Lower leg skin (tissue), 4 donors: ENCODE data around the gene NCS1. TPM values are rescaled to one million over a fixed set of nuclear protein-coding genes. Genes with fewer than 3 reads are reported as not detected.

Experiments
- DNase-seq, 2 donors: peaks; one replicate each; pipeline ENCODE4 v3.0.0-alpha.2; 2019; ENCODE audit warnings: low spot score in 2 of 2
- H3K4me3 ChIP-seq: fragments of 200-600 bp; sonication (generic); 2 replicates; pipeline ENCODE4 v1.5.1; 2017; ENCODE audit warnings: mild to moderate bottlenecking, low read depth; ENCODE audit not compliant: poor library complexity, severe bottlenecking
- CTCF ChIP-seq, 3 donors: fragments of 450-650 bp; IDR thresholded peaks; one replicate each; pipeline ENCODE4 v1.5.1; 2016; ENCODE audit warnings: antibody characterized with exemption in 3 of 3, mild to moderate bottlenecking in 3 of 3, moderate library complexity in 2 of 3
- POLR2A ChIP-seq, 2 donors: fragments of 450-650 bp; IDR thresholded peaks; one replicate each; pipeline ENCODE4 v1.6.1; 2016 to 2017; ENCODE audit warnings: antibody characterized with exemption in 2 of 2, mild to moderate bottlenecking in 1 of 2, moderate library complexity in 1 of 2
- WGBS, 2 donors: methylation state at CpG; one replicate each; pipeline ENCODE4 v1.1.5; 2018; 5-methylcytosine and 5-hydroxymethylcytosine counted together
- intact Hi-C: fragments of 100-400 bp; cut with DNase I; formaldehyde crosslinking; loops from one replicate; pipeline ENCODE4 v1.15.0; 2023; ENCODE audit warnings: low total_unique reads
- total RNA-seq, 4 donors: library from RNA; depleted of rRNA; stranded (reverse); fragments of >200 nt; gene quantifications; one replicate each; pipeline ENCODE4 v1.1.0, GENCODE V29; 2016

NCS1 gene
- total RNA-seq, 4 donors from 2014 or later = 14.4 to 25.2 (median 20.7) TPM

- intact Hi-C loops = no loop called here
- DNase-seq = peak; percentile 61 to 97
- H3K4me3 ChIP-seq = no peak overlapping the region
- TF ChIP-seq CTCF (IDR thresholded peaks at IDR 0.05) (peak in 1 of 3 donors; percentile 89), POLR2A (IDR thresholded peaks at IDR 0.05) (no peak)
- 23 to 25% methylated on average over 34 of the region's 35 CpGs for WGBS, 2 donors
Measured at GRCh38 chr9:130243015-130243881, 71.0 kb downstream of the NCS1 start.

- H3K4me3 ChIP-seq = no peak overlapping the region
- TF ChIP-seq CTCF (IDR thresholded peaks at IDR 0.05) = no peak
- no peak for TF ChIP-seq POLR2A (IDR thresholded peaks at IDR 0.05)
- intact Hi-C loops = no loop called here
- no peak for DNase-seq
- 83 to 94% methylated on average over 5 to 7 of the region's 7 CpGs for WGBS, 2 donors
Measured at GRCh38 chr9:130243882-130244170, 71.6 kb downstream of the NCS1 start.

GRCh38 chr9:130244548-130245165 lies 72.5 kb downstream of the NCS1 start:
- no peak overlapping the region for H3K4me3 ChIP-seq
- no peak for DNase-seq

GRCh38 chr9:130245474-130245873 lies 73.3 kb downstream of the NCS1 start:
- TF ChIP-seq POLR2A (IDR thresholded peaks at IDR 0.05) (no peak), CTCF (IDR thresholded peaks at IDR 0.05) (no peak)
- DNase-seq = no peak
- intact Hi-C loops = no loop called here
- 94 to 97% methylated on average over 11 of the region's 11 CpGs for WGBS, 2 donors
- H3K4me3 ChIP-seq = no peak overlapping the region

More at GRCh38 chr9:130244548-130245165, 72.5 kb downstream of the NCS1 start:
- intact Hi-C loops = no loop called here
- WGBS, 2 donors = 78 to 81% methylated on average over 13 of the region's 13 CpGs
- no peak for TF ChIP-seq CTCF (IDR thresholded peaks at IDR 0.05)

DNA sequence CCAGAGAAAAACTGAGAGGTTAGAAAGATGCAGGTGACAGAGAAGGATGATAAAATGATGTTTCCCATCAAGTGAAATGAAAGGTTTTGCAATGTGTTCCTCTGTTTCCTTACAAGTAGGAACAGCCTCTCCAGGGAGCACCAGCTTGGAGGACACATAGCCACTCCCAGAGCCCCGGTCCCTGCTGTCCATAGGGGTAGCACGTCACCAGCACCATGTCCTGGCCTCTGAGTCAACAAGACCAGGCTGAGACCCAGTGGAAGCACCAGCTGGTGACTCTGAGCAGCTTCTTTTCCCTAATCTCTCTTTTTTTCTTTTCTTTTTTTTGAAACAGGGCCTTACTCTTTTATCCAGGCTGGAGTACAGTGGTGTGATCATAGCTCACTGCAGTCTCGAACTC lies 73.9 kb downstream of the NCS1 start:
- TF ChIP-seq POLR2A (IDR thresholded peaks at IDR 0.05) = no peak
- DNase-seq = no peak
- WGBS, 2 donors = 86 to 88% methylated on average over 3 of the region's 3 CpGs
- intact Hi-C loops = no loop called here
- no peak overlapping the region for H3K4me3 ChIP-seq

DNA sequence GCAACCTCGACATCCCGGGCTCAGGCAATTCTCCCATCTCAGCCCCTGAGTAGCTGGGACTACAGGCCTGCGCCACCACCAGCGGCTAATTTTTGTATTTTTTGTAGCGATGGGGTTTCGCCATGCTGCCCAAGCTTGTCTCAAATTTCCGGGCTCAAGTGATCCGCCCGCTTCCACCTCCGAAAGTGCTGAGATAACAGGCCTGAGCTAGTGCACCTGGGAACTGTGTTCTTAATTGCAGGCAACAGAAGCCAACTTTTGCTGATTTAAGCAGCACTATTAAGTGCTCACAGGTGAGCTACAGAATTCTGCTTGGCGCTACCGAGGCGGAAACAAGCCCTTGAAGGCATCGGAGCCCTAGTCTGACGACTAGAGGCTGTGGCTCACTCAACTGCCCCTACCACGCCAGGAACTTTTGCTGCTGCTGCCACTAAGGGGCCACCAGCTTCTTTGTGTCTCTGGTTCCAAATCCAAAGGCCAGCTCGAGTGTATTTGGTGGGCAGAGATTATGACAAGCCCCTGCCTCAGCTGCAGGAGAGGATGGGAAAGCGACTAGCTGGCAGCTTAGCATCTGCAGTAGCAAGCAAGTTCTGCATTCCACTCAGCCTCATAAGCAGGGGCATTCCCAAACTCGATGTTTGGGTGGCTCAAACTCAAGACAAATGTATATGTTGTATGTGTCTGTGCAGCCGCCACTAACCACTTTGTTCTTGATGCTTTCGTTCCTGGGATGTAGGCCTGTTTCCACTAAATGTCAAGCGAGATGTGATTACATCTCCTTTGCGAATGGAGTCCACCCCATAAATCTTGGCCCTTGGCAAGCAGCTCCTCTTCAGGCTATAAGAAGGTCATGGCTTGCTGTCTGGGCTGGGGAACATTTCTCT lies 82.8 kb downstream of the NCS1 start:
- WGBS, 2 donors = 53 to 71% methylated on average over 23 of the region's 23 CpGs
- H3K4me3 ChIP-seq = no peak overlapping the region
- intact Hi-C loops = no loop called here
- DNase-seq = peak in 1 of 2 donors; percentile 45
- TF ChIP-seq CTCF (IDR thresholded peaks at IDR 0.05) (no peak), POLR2A (IDR thresholded peaks at IDR 0.05) (no peak)
